ENCODE results near the gene LEFTY1.

- TF ChIP-seq, protein P1, sequence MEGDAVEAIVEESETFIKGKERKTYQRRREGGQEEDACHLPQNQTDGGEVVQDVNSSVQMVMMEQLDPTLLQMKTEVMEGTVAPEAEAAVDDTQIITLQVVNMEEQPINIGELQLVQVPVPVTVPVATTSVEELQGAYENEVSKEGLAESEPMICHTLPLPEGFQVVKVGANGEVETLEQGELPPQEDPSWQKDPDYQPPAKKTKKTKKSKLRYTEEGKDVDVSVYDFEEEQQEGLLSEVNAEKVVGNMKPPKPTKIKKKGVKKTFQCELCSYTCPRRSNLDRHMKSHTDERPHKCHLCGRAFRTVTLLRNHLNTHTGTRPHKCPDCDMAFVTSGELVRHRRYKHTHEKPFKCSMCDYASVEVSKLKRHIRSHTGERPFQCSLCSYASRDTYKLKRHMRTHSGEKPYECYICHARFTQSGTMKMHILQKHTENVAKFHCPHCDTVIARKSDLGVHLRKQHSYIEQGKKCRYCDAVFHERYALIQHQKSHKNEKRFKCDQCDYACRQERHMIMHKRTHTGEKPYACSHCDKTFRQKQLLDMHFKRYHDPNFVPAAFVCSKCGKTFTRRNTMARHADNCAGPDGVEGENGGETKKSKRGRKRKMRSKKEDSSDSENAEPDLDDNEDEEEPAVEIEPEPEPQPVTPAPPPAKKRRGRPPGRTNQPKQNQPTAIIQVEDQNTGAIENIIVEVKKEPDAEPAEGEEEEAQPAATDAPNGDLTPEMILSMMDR (IDR thresholded peaks at IDR 0.05), result no peak
- TF ChIP-seq POLR2A (IDR thresholded peaks at IDR 0.05) (no peak), POLR2AphosphoS5 (IDR thresholded peaks at IDR 0.05) (no peak)
Measured at GRCh38 chr1:225890346-225891228, 1.6 kb upstream of the LEFTY1 start.

Measured in upper lobe of left lung (tissue), 4 donors.